ENCODE data around the gene ARHGAP26.

The ARHGAP26 gene

DNA sequence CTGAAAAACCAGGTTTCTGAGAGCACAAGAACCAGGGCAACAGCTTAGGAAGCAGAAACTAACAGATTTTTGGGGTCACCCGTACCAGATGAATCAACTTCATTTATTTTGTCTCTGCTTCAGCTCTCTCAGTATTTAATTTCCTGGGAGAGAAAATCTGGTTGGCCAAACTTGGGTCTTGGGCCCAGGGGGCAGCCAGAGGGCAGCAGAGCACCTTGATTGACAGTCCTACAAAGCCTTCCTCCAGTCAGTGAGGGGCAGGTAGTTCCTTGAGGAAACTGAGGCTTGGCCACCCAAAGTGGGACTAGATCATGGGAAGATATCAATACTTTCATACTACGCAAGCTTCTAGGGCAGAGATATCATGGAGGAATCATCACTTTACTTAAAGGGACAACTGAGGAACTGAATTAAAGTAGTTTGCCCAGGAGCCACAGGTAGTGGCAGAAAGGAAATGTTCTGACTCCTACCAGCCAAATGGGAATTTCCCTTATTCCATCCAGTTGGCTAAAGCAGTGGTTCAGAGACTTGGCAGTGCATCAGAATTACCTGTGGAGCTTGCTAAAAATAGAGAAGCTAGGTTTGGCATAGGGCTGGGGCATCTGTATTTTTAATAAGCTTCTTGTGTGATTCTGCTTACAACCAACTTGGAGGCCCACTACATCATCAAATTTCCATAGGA lies 21.5 kb upstream of the ARHGAP26 start:
- DNase-seq (ENCODE audit: low read depth in 2 of 2, low spot score in 1 of 2): peak in 1 of 2 donors; percentile 21

DNA sequence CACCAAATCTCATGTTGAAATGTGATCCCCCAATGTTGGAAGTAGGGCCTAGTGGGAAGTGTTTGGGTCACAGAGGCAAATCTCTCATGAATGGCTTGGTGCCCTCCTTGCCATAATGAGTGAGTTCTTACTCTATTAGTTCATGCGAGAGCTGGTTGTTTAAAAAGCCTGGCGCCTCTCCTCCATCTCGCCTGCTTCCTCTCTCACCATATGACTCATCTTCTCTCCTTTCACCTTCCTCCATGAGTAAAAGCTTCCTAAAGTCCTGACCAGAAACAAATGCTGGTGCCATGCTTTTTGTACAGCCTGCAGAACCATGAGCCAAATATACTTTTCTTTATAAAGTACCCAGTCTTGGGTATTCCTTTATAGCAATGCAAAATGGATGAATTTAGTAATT lies 20.9 kb upstream of the ARHGAP26 start:
- no peak for DNase-seq (ENCODE audit: low read depth in 2 of 2, low spot score in 1 of 2)

DNA sequence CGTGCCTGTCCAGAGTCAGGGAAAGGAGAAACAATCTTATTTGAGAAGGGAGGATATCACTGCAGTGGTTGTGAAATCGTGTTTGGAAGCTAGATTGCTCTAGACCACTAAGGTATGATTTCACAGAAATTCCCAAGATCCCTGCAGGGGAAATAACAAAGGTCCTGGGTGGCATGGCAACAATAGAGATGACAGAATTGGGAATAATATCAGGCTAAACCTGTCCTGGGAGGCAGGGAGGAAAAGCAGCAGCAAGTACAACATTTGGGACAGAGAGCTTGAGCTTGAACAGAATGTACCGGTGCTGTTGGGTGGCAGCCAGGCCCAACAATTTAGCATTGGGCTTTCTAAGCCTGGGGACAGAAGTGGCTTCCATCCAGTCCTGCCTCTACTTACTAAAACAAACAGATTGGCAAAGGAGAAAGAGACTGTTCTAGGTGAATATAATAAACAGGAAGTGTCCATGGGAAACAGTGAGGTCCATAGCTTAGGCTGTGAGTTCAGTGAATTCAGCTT lies 17.0 kb upstream of the ARHGAP26 start:
- no peak for DNase-seq (ENCODE audit: low read depth in 2 of 2, low spot score in 1 of 2)

DNA sequence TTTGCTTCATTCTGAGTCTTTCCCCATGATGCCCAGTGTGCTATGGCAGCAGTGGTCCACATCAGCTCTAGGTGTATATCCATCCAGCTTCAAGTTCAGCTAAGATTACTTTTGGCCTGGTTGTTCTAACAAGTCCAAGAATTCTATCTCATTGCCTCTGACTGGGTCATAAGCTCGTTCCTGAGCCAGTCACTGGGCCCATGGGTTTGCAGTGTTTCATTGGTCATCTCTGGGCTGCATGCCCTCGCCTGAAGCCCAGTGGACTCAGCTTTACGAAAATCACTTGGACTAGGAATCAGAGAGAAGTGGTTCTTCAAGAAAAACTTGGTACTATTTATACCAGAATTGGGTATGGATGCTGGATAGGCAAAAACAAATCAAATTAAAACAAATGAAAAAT lies 16.1 kb upstream of the ARHGAP26 start:
- no peak for DNase-seq (ENCODE audit: low read depth in 2 of 2, low spot score in 1 of 2)

DNA sequence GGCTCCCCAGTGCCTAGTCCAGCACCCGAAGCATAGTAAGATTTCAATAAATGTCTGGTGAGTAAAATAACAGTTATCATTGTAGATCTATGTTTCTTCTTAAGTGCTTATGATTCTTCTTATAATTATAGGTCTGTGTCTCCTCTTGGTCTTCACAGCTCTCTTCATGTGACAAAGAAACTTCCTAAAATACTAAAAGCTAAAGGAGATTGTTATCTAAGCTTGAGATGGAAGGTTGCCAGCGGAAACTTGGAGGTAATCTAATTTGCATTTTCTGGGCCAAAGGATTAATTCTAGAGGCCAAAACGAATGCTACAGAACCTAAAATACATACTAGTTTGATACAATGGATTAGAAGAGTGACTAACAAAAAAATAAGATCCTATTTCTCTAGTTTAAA lies 13.6 kb upstream of the ARHGAP26 start:
- no peak for DNase-seq (ENCODE audit: low read depth in 2 of 2, low spot score in 1 of 2)

DNA sequence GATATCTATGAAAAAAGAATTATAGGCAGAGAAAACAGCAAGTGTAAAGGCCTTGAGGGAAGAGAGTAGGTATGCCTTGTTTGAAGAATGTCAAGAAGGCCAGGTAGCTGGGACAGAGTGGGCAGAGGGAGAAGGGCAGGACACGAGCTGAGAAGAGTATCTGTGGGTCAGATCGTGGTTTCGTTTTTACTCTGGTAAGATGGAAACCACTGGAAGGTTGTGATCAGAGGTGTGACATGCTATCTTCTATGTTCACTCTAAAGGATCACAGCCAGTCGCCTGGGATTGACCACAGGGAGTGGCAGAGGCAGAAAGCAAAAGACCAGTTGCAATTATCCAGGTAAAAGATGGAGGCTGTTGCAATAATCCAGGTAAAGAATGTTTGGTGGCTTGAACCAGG lies 12.6 kb upstream of the ARHGAP26 start:
- DNase-seq (ENCODE audit: low read depth in 2 of 2, low spot score in 1 of 2): no peak

DNA sequence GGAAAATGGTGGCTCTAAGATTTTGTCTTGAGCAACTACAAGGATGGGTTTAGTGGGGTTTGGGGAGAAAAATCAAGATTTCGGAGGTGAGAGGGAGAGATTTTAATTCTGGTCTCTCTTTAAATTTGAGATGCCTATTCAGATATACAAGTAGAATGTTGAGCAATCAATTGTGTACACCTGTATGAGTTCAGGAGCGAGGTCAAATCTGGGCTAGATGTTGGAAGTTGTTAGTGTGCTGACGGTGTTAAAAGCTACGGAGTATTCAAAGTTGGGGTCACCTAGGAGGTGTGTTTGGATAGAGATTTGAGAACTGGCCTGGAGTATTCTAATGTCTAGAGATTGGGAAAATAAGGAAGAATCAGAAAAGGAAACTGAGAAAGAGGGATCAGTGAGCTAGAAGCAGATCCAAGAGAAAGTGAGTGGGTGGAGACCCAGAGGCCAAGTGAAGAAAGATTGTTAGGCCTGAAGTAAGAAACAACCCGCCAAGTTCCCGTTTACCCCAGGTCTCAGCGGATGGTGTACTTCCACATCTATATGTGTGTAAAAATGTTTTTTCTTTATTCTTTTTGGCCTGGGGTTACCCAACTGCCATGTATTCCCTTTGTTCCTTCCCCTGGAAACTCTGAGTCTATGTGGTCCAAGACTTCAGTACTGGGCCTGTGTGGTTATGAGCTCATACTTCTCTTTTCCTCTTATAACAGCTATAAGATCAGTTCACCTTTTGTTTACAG lies 11.9 kb upstream of the ARHGAP26 start:
- DNase-seq (ENCODE audit: low read depth in 2 of 2, low spot score in 1 of 2): no peak

DNA sequence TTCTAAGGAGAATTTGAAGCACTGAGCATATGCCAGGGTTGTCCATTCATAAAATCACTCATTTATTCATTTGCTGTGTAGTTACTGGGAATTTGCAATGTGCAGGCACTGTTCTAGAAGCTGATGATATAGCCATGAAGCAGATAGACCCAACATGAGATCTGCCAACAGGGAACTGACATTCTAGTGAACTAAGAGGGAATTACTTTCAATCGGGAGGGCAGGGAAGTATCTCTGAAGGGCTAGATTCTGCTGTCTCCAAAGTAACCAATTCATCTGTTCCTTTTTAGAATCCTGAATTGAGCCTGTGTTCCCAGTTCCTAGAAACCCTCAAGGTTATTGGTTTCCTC lies 11.4 kb upstream of the ARHGAP26 start:
- no peak for DNase-seq (ENCODE audit: low read depth in 2 of 2, low spot score in 1 of 2)

DNA sequence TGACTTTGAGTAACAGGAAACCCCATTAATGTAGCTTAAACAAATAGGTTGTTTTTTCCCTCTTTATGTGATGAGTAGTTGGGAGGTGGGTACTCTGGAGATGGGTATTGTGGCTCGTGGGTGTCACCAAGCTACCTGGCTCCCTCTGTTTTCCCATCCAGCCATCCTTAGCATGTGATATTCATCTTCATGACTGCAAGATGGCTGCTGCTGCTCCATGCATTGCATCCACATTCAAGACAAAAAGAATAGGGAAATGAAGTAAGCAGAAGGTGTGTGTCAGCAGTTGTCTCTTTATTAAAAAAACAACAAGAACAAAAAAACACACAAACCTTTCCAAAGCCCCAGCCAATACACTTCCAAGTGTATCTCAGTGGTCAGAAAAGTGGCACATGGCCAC lies 6.5 kb upstream of the ARHGAP26 start:
- no peak for DNase-seq (ENCODE audit: low read depth in 2 of 2, low spot score in 1 of 2)

DNA sequence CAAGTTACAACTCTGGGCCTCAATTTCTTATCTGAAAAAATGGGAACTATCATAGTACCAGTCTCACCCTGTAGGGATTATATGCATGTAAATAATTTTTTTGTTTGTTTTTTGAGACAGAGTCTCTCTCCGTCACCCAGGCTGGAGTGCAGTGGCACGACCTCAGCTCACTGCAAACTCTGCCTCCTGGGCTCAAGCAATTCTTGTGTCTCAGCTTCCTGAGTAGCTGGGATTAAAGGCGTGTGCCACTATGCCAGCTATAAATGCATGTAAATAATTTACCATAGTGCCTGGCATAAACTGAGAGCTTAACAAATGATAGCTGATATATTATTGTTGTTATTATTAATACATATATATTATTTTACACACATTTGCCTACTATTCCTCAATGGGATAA lies 3.0 kb upstream of the ARHGAP26 start:
- DNase-seq (ENCODE audit: low read depth in 2 of 2, low spot score in 1 of 2): no peak

DNA sequence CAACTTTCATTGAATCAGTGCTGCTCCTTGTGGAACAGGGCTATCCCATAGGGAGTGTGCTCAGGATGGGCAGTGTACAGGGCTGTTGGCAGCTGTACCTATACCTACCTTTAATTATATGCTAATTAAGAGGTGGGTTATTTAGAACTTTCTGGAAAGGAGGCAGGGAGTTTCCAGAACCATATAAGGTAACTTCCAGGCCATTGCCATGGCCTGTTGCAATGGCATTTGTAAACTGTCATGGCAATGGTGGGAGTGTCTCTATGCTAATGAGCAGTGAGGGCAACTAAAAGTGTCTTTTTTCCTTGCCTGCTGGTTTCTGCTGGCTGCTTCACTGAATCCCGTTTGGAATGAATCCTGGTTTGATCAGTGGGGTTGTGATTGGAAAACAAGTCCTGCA lies 2.3 kb upstream of the ARHGAP26 start:
- no peak for DNase-seq (ENCODE audit: low read depth in 2 of 2, low spot score in 1 of 2)

DNA sequence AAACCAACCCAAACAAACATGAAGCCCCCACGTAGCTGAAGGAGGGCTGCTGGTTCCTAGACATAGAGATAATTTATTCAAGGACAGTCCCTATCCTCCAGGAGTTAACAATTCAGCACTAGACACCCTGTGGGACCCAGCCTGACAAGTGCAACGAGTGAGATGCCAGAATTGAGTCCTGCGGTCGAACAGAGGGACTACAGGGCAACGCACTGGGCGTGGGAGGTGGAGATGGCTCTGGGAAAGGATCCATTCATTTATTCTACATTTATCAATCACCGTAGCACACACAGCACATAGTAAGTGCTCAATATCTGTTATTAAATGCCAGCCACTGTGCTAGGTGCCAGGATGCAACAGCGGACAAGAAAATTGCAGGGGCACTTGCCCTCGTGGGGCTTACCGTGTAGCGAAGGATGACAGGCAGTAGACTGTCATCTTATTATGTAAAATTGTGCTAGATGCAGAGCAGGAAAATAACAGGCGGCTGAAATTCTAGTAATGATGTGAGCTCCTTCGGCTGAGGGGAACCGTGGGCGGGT lies 855 bp upstream of the ARHGAP26 start:
- DNase-seq (ENCODE audit: low read depth in 2 of 2, low spot score in 1 of 2): no peak

DNA sequence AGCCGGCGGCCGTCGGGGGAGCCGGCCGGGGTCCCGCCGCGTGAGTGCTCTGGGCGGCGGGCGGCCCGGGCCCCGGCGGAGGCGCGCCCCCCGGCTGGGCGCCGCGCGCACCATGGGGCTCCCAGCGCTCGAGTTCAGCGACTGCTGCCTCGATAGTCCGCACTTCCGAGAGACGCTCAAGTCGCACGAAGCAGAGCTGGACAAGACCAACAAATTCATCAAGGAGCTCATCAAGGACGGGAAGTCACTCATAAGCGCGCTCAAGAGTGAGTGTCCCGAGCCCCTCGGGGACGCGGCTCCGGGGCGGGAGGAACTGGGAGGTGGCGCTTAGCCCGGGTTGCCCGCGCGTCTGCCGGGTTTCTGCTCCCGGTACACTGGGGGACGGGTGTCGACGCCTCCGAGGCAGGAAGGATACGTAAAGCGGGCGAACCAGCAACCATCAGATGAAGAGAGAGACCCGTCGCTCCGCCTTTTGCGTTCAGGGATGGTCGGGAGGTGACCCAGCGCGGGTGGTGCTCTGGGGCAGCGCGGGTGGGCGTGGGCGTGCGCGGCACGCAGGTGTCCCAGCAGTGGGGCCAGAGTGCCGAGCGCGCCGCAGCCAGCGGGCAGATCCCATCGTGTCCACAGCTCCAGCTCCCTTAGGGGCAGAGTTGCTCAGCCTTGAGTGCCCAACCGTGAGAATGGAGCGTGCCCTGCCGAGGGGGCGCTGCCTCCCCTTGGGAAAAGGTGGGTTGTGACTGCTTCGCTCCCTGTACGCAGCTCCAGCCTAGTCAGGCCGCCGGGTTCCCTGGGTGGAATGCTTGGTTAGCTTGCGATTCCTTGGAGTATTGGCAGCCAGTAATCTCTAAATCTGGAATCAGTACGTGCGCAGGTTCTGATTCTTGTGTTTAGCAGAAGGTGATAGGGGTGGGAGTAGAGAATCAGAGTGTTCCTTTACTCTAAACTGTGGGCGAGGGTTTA lies 753 bp downstream of the ARHGAP26 start:
- peak in 1 of 2 donors; percentile 33 for DNase-seq (ENCODE audit: low read depth in 2 of 2, low spot score in 1 of 2)

DNA sequence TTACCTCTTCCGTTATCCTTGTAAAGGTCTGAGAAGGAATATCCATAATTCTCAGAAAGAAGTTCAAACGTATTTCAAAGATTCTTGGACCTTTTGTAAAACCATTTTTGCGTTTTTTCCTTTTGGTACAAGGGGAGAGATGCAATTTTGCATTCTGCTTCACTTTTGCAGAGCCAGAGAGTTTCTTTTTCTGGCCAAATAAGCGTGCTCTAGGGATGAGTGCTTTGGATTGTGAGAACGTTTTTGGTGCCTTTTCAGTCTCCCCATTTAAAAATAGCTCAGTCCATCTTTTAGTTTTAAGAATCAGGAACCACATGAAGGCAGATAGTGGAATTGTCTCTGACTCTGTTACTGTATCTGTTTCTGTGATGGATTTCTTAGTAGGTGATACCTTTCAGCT lies 1.5 kb downstream of the ARHGAP26 start:
- no peak for DNase-seq (ENCODE audit: low read depth in 2 of 2, low spot score in 1 of 2)

DNA sequence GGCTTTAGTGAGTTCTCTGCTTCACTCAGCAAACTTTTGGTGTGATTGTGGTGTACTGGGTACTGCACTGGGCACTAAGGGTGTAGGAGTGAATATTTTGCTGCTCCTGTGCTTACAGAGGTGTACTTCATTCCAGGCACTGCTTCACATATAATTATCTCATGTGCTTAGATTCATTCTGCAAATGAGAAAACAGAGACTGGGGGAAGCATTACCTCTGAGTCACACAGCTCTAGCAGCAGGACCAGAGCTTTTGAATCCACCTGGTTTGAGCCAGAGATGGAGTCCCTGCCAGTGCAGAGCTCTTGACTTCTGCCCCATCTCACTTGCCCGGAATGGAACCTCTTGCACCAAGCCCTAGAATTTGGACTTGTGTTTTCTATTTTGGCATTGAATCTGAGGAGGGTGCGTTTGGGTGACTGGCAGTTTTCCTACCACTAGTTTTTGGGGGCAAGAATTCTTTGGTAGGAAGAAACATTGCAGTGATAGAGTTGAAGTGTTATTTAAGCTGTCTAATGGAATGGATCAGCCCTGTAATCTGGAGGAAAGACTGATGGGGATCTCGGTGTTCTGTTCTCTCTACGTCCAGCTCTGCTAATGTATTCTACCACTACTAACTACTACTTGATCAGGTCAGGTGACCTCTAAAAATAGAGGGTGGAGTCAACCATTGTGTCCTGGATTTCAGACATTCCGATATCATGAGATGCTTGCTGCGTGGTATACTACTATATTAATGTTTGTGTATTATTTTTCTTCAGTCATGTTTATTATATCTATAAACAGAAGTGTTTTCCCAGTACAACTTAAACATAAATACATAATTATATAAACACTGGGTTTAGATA lies 2.5 kb downstream of the ARHGAP26 start:
- DNase-seq (ENCODE audit: low read depth in 2 of 2, low spot score in 1 of 2): no peak

DNA sequence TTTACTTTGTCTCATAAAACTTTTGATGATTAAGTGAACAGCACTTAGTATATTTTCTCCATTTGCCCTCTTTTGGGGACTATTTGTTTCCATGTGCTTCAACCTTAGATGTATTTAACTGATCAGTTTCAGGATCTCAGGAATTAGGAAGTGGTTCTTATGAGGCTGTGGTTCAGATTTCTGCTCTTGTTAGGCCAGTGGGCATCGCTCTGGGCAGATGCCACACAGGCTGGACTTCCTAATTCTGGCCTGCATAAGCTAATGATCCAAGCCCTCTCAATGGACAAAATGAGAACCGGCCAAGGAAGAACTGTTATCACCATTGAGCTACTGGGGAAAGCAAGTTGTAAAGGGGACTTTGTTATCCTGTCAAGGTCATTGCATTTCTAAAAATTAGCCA lies 6.9 kb downstream of the ARHGAP26 start:
- no peak for DNase-seq (ENCODE audit: low read depth in 2 of 2, low spot score in 1 of 2)

DNA sequence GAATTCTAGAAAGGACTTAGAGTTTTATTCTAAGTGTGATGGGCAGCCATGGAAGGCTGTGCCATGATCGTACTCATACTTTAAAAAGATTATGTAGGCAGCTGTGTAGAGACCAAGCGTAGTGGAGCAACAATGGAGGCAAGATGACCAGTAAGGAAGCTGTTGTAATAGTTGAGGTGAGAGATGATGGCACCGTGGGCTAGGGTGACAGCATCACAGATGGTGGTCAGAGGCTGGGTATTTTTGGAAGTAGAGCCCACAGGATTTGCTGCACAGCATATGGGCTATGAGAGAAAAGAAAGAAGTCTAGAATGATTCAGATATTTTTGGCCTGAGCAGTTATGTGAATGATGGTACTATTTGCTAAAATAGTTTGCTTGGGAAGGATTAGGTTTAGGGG lies 7.7 kb downstream of the ARHGAP26 start:
- DNase-seq (ENCODE audit: low read depth in 2 of 2, low spot score in 1 of 2): no peak

DNA sequence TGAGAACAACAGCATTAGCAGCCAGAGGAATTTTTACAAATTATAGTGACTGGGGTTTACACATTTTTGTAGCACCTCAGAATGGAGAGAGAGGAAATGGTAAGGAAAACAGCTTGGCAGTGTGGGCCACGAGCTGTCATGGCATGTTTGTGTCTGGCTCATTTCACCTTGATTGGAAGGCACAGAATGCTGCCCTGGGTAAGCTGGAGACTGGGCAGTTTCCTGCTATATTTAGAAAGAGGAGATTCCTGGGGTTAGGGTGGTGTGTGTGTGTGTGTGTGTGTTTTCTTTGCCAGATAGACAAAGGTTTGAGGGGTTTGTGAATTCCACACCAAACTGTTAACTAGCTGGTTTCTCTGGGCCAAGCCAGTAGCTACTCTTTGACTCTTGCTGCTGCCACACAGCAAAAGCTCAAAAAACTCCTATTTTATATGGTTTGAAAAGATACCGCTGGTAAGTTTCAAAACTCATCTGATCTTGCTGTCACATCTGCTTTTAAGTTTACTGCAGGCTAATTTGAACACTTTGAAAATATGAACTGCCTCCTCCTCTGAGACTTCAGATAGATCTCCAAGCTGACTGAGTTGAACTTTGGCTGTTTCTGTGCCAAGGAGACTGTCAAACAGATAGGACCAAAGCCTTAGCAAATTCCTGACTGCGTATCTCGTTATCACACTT lies 9.1 kb downstream of the ARHGAP26 start:
- no peak for DNase-seq (ENCODE audit: low read depth in 2 of 2, low spot score in 1 of 2)

DNA sequence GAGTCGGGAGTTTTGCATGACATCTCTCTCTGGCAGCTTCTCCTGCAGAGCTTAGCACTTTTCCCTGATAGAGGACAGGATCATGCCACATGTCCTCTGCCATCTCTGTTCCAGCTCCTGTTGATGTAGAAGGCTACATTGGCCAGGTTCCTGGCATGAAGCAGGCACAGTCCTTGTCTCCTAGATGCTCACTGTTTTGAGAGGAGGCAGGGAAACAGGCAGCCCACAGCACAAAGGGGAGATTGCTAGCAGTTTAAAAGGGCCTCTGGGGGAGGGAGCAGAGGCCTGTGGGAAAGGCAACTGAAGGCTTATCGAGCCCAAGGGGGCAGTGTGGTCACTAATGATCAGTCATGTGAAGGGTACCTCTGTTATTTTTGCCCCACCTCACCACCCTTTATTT lies 10.7 kb downstream of the ARHGAP26 start:
- no peak for DNase-seq (ENCODE audit: low read depth in 2 of 2, low spot score in 1 of 2)

DNA sequence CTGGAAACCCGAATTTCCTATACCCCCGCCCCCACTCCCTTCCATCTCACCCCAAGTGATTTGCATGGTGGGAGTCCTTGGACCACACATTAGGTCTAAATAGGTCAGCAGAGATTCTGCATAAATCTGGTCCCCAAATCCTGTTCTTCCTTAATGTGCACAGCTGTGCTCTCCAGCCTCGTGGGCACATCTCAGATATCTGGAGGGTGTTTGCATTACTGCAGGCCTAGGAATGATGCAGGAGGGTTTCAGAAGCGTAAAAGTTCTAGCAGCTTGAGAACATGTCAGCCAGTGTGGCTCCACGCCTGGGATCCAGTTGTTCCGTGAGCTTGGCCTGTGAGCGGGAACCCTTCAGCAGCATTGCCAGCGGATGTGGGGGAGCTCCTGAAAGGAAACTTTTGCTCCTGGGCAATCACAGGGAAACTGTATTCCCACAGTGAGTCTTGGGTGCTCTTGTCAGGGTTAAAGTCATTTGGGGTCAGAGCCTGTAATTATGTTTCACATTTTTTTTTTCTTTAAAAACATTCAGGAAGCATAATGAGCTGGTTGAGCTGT lies 12.9 kb downstream of the ARHGAP26 start:
- DNase-seq (ENCODE audit: low read depth in 2 of 2, low spot score in 1 of 2): no peak
